ENCODE results near the gene MRC1.

Gene MRC1

GRCh38 chr10:17783751-17784150, 25.4 kb upstream of the MRC1 start:
- Histone ChIP-seq H3K4me1 (ENCODE audit: control insufficient read depth in 1 of 2, insufficient read depth in 2 of 2, low read length in 2 of 2) (peaks cover 0 to 7% of the 10 kb centered on the region in 2 donors), H3K36me3 (ENCODE audit: control insufficient read depth in 1 of 2, insufficient read depth in 2 of 2, low read length in 2 of 2) (no peaks in the 10 kb centered on the region), H3K4me3 (ENCODE audit: low read depth in 1 of 2, low read length in 2 of 2) (no peak overlapping the region), H3K27me3 (ENCODE audit: low read depth, low read length) (no peaks in the 10 kb centered on the region), H3K27ac (ENCODE audit: low read length) (no peak overlapping the region), H3K9me3 (ENCODE audit: control insufficient read depth in 1 of 2, low read length in 2 of 2) (no peaks in the 10 kb centered on the region)

DNA sequence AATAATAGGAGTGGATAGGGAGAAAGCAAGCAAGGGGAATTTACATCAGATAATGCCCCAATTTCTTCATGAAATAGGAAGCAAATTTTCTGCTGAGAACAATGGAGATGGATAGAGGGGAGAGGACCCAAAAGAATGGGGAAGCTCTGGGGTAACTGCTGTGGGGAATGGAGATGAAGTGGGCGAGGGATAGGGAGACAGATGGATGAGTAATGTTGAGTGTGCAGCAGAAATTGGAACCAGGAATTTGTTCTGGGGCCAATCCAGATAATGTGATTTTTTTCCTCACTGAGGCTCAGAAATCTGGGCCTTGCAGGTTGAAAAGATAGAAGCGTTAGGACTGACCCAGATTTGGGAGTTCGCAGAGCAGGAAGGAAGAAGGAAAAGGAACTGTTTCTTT, 24.5 kb upstream of the MRC1 start:
- Histone ChIP-seq H3K9me3 (ENCODE audit: control insufficient read depth in 1 of 2, low read length in 2 of 2) (no peaks in the 10 kb centered on the region), H3K27me3 (ENCODE audit: low read depth, low read length) (no peaks in the 10 kb centered on the region), H3K4me1 (ENCODE audit: control insufficient read depth in 1 of 2, insufficient read depth in 2 of 2, low read length in 2 of 2) (peaks cover 0 to 7% of the 10 kb centered on the region in 2 donors), H3K27ac (ENCODE audit: low read length) (peak overlapping the region; percentile 41), H3K4me3 (ENCODE audit: low read depth in 1 of 2, low read length in 2 of 2) (no peak overlapping the region), H3K36me3 (ENCODE audit: control insufficient read depth in 1 of 2, insufficient read depth in 2 of 2, low read length in 2 of 2) (no peaks in the 10 kb centered on the region)

GRCh38 chr10:17785276-17785930, 23.7 kb upstream of the MRC1 start:
- Histone ChIP-seq H3K27ac (ENCODE audit: low read length) (peak overlapping the region; percentile 41), H3K4me3 (ENCODE audit: low read depth in 1 of 2, low read length in 2 of 2) (no peak overlapping the region), H3K36me3 (ENCODE audit: control insufficient read depth in 1 of 2, insufficient read depth in 2 of 2, low read length in 2 of 2) (no peaks in the 10 kb centered on the region), H3K27me3 (ENCODE audit: low read depth, low read length) (no peaks in the 10 kb centered on the region), H3K4me1 (ENCODE audit: control insufficient read depth in 1 of 2, insufficient read depth in 2 of 2, low read length in 2 of 2) (peaks cover 0 to 7% of the 10 kb centered on the region in 2 donors), H3K9me3 (ENCODE audit: control insufficient read depth in 1 of 2, low read length in 2 of 2) (no peaks in the 10 kb centered on the region)

- Histone ChIP-seq H3K27ac (ENCODE audit: low read length) (no peak overlapping the region), H3K36me3 (ENCODE audit: control insufficient read depth in 1 of 2, insufficient read depth in 2 of 2, low read length in 2 of 2) (no peaks in the 10 kb centered on the region), H3K9me3 (ENCODE audit: control insufficient read depth in 1 of 2, low read length in 2 of 2) (no peaks in the 10 kb centered on the region), H3K4me3 (ENCODE audit: low read depth in 1 of 2, low read length in 2 of 2) (no peak overlapping the region), H3K27me3 (ENCODE audit: low read depth, low read length) (no peaks in the 10 kb centered on the region), H3K4me1 (ENCODE audit: control insufficient read depth in 1 of 2, insufficient read depth in 2 of 2, low read length in 2 of 2) (peaks cover 0 to 7% of the 10 kb centered on the region in 2 donors)
Measured at GRCh38 chr10:17787087-17787961, 21.8 kb upstream of the MRC1 start.

DNA sequence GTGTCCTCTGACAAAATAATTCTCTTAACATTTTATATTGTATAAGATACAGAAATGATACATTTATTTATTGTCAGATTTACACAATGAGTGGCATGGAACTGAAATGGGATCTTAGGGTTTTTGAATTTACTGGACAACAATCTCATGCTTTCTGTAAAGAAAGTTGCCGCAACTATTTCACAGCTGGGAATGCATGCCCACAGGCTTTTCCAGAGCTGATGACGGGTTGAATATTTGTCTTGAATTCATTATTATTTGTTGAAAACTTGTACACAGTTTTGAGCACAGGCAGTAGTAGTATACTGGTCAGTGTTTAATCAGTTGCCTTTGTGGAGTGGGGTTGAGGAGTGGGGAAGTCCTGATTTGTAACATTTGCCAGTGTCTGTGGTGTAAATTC, 20.5 kb upstream of the MRC1 start:
- H3K27me3 ChIP-seq (ENCODE audit: low read depth, low read length) = no peaks in the 10 kb centered on the region
- H3K9me3 ChIP-seq (ENCODE audit: control insufficient read depth in 1 of 2, low read length in 2 of 2) = no peaks in the 10 kb centered on the region
- H3K27ac ChIP-seq (ENCODE audit: low read length) = no peak overlapping the region
- H3K36me3 ChIP-seq (ENCODE audit: control insufficient read depth in 1 of 2, insufficient read depth in 2 of 2, low read length in 2 of 2) = no peaks in the 10 kb centered on the region
- no peak overlapping the region for H3K4me3 ChIP-seq (ENCODE audit: low read depth in 1 of 2, low read length in 2 of 2)
- no peaks in the 10 kb centered on the region for H3K4me1 ChIP-seq (ENCODE audit: control insufficient read depth in 1 of 2, insufficient read depth in 2 of 2, low read length in 2 of 2)

DNA sequence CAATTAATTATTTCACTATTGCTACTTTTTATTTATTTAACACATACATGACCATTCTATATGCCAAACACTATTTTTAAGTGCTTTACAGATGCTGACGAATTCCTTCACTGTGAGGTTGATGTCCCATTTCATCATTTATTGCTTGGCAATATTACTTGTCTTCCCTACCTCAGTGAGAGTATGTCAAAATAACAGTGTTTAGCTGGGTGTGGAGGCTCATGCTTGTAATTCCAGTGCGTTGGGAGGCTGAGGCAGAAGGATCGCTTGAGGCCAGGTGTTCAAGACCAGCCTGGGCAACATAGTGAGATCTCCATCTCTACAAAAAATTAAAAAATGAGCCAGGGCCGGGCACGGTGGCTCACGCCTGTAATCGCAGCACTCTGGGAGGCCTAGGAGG, 19.8 kb upstream of the MRC1 start:
- H3K4me3 ChIP-seq (ENCODE audit: low read depth in 1 of 2, low read length in 2 of 2) = no peak overlapping the region
- no peak overlapping the region for H3K27ac ChIP-seq (ENCODE audit: low read length)
- H3K9me3 ChIP-seq (ENCODE audit: control insufficient read depth in 1 of 2, low read length in 2 of 2) = no peaks in the 10 kb centered on the region
- H3K27me3 ChIP-seq (ENCODE audit: low read depth, low read length) = no peaks in the 10 kb centered on the region
- H3K4me1 ChIP-seq (ENCODE audit: control insufficient read depth in 1 of 2, insufficient read depth in 2 of 2, low read length in 2 of 2) = no peaks in the 10 kb centered on the region
- H3K36me3 ChIP-seq (ENCODE audit: control insufficient read depth in 1 of 2, insufficient read depth in 2 of 2, low read length in 2 of 2) = no peaks in the 10 kb centered on the region

DNA sequence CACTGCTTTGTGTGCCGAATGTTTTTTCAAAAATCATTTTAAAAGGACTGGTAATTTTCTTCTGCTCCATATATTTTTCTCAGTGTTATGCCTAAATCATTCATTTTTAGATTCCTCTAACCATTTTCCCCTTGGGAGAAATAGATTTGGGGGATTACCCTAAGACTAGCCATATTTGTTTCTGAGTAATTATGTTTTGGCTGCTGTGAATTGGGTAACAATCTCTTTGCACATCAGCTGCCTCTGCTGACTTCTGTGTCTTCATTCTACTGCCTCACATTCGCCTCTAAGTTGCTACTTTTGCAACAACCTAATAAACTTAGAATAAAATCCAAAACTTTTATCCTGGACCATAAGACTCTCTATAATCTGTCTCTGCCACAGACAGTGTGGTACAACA, 18.5 kb upstream of the MRC1 start:
- Histone ChIP-seq H3K27me3 (ENCODE audit: low read depth, low read length) (no peaks in the 10 kb centered on the region), H3K36me3 (ENCODE audit: control insufficient read depth in 1 of 2, insufficient read depth in 2 of 2, low read length in 2 of 2) (no peaks in the 10 kb centered on the region), H3K4me3 (ENCODE audit: low read depth in 1 of 2, low read length in 2 of 2) (no peak overlapping the region), H3K4me1 (ENCODE audit: control insufficient read depth in 1 of 2, insufficient read depth in 2 of 2, low read length in 2 of 2) (no peaks in the 10 kb centered on the region), H3K27ac (ENCODE audit: low read length) (no peak overlapping the region), H3K9me3 (ENCODE audit: control insufficient read depth in 1 of 2, low read length in 2 of 2) (no peaks in the 10 kb centered on the region)

DNA sequence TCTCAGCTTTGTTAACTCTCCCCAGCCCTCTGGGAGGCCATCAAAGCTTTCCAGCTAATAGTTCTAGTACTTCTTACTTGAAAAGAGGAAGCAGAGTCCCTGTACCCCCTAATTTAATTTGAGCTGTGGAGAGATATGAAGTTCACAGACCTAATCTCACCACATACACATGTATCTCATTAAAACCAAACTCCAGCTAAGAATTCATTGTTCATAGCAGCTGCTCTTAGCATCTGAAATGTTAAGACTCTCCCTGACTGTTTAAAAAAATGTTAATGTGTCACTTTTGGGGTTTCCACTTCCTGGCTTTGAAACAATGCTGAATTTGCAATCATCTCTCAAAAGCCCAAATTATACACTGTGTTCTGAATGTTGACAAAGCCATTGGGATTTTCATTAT, 16.2 kb upstream of the MRC1 start:
- Histone ChIP-seq H3K36me3 (ENCODE audit: control insufficient read depth in 1 of 2, insufficient read depth in 2 of 2, low read length in 2 of 2) (no peaks in the 10 kb centered on the region), H3K27me3 (ENCODE audit: low read depth, low read length) (no peaks in the 10 kb centered on the region), H3K27ac (ENCODE audit: low read length) (no peak overlapping the region), H3K4me1 (ENCODE audit: control insufficient read depth in 1 of 2, insufficient read depth in 2 of 2, low read length in 2 of 2) (no peaks in the 10 kb centered on the region), H3K9me3 (ENCODE audit: control insufficient read depth in 1 of 2, low read length in 2 of 2) (no peaks in the 10 kb centered on the region), H3K4me3 (ENCODE audit: low read depth in 1 of 2, low read length in 2 of 2) (no peak overlapping the region)

DNA sequence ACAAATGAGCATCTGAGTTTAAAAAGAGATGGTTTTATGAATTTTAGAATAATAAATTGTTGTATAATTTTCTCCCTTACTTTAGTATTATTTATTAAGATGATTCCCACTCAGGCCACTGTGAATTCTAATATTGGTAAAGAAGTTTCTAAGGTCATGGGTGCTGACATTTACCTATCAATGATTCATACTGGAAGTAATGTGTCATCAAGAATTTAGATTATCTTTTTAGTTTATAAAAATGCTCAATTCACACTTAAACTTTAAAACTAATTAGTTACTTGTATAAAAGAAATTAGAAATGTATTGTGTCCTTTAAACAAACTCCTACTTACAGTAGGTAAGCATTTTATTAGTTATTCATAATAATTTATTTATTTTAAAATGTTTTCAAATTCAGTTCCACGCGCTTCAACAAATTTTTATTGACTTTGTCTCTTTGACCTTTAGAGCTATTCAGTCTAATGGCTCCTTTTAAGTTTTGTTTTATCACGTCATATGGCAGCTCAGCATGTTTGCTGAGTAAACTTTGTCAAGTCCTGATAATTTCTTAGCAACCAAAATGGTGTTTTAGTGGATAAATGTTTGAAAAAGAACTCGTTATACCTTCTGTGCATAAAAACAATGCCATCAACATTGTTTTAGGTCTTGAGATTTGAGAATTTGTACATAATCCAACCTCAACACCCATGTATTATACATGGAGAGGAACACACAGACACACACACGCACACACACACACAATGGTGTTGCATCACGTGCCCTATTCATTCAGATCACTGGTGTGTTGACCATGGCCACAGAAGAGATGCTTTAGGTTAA, 15.1 kb upstream of the MRC1 start:
- no peak overlapping the region for H3K27ac ChIP-seq (ENCODE audit: low read length)
- H3K9me3 ChIP-seq (ENCODE audit: control insufficient read depth in 1 of 2, low read length in 2 of 2) = no peaks in the 10 kb centered on the region
- H3K4me1 ChIP-seq (ENCODE audit: control insufficient read depth in 1 of 2, insufficient read depth in 2 of 2, low read length in 2 of 2) = no peaks in the 10 kb centered on the region
- H3K4me3 ChIP-seq (ENCODE audit: low read depth in 1 of 2, low read length in 2 of 2) = no peak overlapping the region
- no peaks in the 10 kb centered on the region for H3K27me3 ChIP-seq (ENCODE audit: low read depth, low read length)
- no peaks in the 10 kb centered on the region for H3K36me3 ChIP-seq (ENCODE audit: control insufficient read depth in 1 of 2, insufficient read depth in 2 of 2, low read length in 2 of 2)

GRCh38 chr10:17795083-17795482, 14.1 kb upstream of the MRC1 start:
- no peak overlapping the region for H3K27ac ChIP-seq (ENCODE audit: low read length)
- H3K36me3 ChIP-seq (ENCODE audit: control insufficient read depth in 1 of 2, insufficient read depth in 2 of 2, low read length in 2 of 2) = no peaks in the 10 kb centered on the region

More at GRCh38 chr10:17795083-17795482, 14.1 kb upstream of the MRC1 start:
- Histone ChIP-seq H3K4me1 (ENCODE audit: control insufficient read depth in 1 of 2, insufficient read depth in 2 of 2, low read length in 2 of 2) (no peaks in the 10 kb centered on the region), H3K27me3 (ENCODE audit: low read depth, low read length) (no peaks in the 10 kb centered on the region), H3K9me3 (ENCODE audit: control insufficient read depth in 1 of 2, low read length in 2 of 2) (no peaks in the 10 kb centered on the region), H3K4me3 (ENCODE audit: low read depth in 1 of 2, low read length in 2 of 2) (no peak overlapping the region)
